Measurements from ENCODE around the gene VEPH1. TPM values are rescaled to one million over a fixed set of nuclear protein-coding genes. Genes with fewer than 3 reads are reported as not detected.

VEPH1 gene
- total and polyA plus RNA-seq, 11 donors, result 0.40 to 0.79 (median 0.45) TPM; not detected in 6

- intact Hi-C loops (cut with DNase I), result no loop called here
Observed at GRCh38 chr3:157390713-157391515, 112.3 kb downstream of the VEPH1 start.

GRCh38 chr3:157388976-157389375, 114.2 kb downstream of the VEPH1 start:
- no peak for ATAC-seq
- H3K36me3 ChIP-seq, result no peaks in the 10 kb centered on the region
- intact Hi-C loops (cut with DNase I), result no loop called here
- H3K4me1 ChIP-seq, result no peaks in the 10 kb centered on the region
- no peak overlapping the region for H3K4me3 ChIP-seq
- no peak for TF ChIP-seq CTCF (IDR thresholded peaks at IDR 0.05)
- TF ChIP-seq POLR2A (IDR thresholded peaks at IDR 0.05), result no peak
- no peak overlapping the region for H3K27ac ChIP-seq
- DNase-seq, result no peak
- H3K9me3 ChIP-seq, result no peaks in the 10 kb centered on the region
- no peaks in the 10 kb centered on the region for H3K27me3 ChIP-seq

More at GRCh38 chr3:157390713-157391515, 112.3 kb downstream of the VEPH1 start:
- DNase-seq, result peak in 1 of 5 donors; percentile 47
- Histone ChIP-seq H3K36me3 (no peaks in the 10 kb centered on the region), H3K27me3 (no peaks in the 10 kb centered on the region), H3K27ac (no peak overlapping the region), H3K4me3 (no peak overlapping the region), H3K4me1 (no peaks in the 10 kb centered on the region), H3K9me3 (no peaks in the 10 kb centered on the region)
- 89 to 94% (median 90%) methylated on average over 6 to 9 of the region's 9 CpGs for WGBS, 4 donors
- no peak for ATAC-seq
- TF ChIP-seq POLR2A (IDR thresholded peaks at IDR 0.05) (no peak), CTCF (IDR thresholded peaks at IDR 0.05) (no peak)

GRCh38 chr3:157387708-157388435, 115.3 kb downstream of the VEPH1 start:
- Histone ChIP-seq H3K4me3 (no peak overlapping the region), H3K36me3 (no peaks in the 10 kb centered on the region), H3K27me3 (no peaks in the 10 kb centered on the region), H3K4me1 (no peaks in the 10 kb centered on the region), H3K27ac (no peak overlapping the region), H3K9me3 (no peaks in the 10 kb centered on the region)
- intact Hi-C loops (cut with DNase I), result no loop called here
- DNase-seq, result no peak
- WGBS, 4 donors, result 32 to 82% (median 50%) methylated on average over 3 of the region's 3 CpGs
- no peak for ATAC-seq
- no peak for TF ChIP-seq POLR2A (IDR thresholded peaks at IDR 0.05)
- TF ChIP-seq CTCF (IDR thresholded peaks at IDR 0.05), result no peak

- 70 to 86% (median 76%) methylated on average over 3 of the region's 3 CpGs for WGBS, 4 donors
- ATAC-seq (no peak), DNase-seq (no peak)
- intact Hi-C loops (cut with DNase I), result no loop called here
- no peaks in the 10 kb centered on the region for H3K4me1 ChIP-seq
- no peak overlapping the region for H3K4me3 ChIP-seq
- H3K36me3 ChIP-seq, result no peaks in the 10 kb centered on the region
- H3K9me3 ChIP-seq, result no peaks in the 10 kb centered on the region
- no peaks in the 10 kb centered on the region for H3K27me3 ChIP-seq
- TF ChIP-seq CTCF (IDR thresholded peaks at IDR 0.05), result no peak
- no peak for TF ChIP-seq POLR2A (IDR thresholded peaks at IDR 0.05)
- no peak overlapping the region for H3K27ac ChIP-seq
Observed at GRCh38 chr3:157384491-157384890, 118.7 kb downstream of the VEPH1 start.
